Measurements from ENCODE around the gene AMN. TPM values are rescaled to one million over a fixed set of nuclear protein-coding genes. Genes with fewer than 3 reads are reported as not detected.

AMN gene
- total RNA-seq, 1 donor from 2014 or later = 1.8 TPM

- DNase-seq (ENCODE audit: low spot score) = no peak
These were observed 21.0 kb downstream of the AMN start for GRCh38 chr14:102943454-102943853.

DNA sequence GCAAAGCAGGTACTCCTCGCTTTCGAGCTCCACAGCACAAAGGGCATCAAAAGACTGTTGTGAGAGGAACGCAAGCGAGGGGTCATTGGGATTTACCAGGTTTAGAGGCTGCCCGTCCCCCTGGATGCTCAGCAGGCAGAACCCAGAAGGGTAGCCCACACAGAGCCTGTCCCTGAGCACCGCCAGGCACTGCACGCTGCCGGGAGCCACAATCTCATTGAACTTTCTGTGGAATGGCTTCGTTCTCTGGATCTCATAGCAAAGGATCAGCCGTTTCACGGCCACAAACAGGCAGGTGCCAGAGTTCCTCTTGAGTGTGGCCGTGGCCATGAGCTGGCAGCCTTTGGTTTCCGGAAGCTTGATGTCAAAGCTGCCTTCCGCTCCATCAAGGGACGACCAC lies 21.5 kb downstream of the AMN start:
- DNase-seq (ENCODE audit: low spot score) = no peak

DNA sequence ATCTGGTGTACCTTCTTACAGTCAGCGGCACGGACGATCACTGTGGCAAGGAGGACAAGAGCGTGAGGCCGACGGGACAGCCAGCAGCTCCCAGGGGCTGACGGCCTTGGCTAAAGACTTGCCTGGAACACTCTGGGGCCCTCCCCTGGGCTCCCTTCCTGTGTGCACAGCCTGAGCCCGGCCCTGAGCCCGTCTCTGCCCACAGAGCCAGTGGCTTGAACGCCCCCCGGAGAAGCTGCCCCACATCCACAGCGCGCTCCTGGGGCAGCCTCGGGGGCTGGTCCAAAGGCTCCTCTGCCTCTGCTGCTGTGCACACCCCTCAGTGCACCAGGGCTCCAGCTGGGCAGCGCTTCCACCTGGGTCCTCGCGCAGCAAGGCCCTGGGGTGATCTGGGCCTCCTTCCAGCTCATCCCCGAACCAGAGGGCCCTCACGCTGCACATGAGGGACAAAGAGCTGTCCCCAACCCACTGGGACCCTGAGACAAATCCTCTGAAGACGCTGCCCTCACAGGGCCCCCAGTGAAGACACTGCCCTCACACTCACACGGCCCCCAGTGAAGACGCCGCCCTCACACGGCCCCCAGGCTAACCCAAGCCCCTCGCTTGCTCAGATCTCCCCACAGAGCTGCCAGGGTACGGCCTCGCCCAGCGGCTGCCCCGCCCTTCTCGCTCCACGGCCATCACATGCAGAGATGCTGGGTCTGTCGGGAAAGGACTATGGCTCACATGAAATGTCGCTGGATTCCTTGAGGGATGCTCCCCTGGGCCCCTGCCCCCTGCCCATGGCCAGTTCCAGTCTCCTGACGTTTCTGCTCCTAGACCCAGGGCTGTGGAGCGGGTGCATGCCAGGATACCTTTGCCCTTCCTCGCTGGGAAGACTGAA lies 22.2 kb downstream of the AMN start:
- no peak for DNase-seq (ENCODE audit: low spot score)

GRCh38 chr14:102945346-102946130 lies 23.1 kb downstream of the AMN start:
- DNase-seq (ENCODE audit: low spot score) = no peak

GRCh38 chr14:102947321-102948103 lies 25.0 kb downstream of the AMN start:
- DNase-seq (ENCODE audit: low spot score) = no peak

DNA sequence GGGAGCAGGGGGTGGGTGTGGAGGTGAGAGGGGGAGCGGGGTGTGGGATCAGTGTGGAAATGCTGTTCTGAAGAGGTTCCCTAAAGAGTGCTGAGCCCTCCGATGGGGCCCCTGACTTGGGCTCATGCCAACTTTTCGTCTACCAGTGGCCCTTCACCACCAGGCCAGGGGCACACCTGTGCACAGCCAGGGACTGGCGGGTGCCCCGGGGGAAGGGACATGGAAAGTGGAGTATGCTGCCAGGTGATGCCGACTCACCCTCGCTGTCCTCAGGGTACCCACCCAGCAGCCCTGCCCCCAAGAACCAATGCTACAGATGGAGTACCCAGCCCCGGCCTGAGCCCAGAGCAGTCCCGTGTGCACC lies 26.2 kb downstream of the AMN start:
- no peak for DNase-seq (ENCODE audit: low spot score)

DNA sequence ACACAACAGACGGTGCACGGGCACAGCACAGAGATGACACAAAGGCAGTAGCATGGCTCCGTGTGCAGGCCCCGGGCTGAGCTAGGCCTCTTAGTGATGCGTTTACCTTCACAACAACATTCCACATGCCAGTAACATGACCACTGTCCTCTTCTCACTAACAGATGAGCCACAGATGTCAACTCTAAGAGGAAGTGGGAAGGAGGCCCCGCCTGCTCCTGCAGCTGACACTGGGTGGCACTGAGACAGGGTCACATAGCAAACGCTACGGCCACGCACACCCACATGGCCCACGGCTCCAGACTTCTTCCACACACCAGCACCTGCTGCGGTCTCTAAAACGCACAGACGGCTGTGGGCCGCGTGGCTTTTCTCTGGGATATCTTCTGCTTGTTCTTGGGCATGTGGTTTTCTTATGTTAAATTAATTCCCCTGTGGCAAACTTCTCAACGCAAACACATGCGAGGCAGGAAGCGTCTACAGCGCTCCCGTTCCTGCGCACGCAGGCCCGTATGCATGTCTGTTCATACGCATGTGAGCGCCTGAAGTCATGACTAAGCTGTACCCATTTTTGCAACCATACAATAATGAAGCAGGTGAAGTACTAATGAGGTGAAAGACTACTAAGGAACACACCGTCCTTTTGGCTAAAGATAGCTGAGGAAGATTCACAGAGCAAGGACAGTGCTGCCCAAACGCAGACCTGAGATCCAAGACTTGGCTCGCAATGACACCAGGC lies 26.8 kb downstream of the AMN start:
- DNase-seq (ENCODE audit: low spot score) = no peak

- no peak for DNase-seq (ENCODE audit: low spot score)
These were observed 27.5 kb downstream of the AMN start for GRCh38 chr14:102949801-102950451.

DNA sequence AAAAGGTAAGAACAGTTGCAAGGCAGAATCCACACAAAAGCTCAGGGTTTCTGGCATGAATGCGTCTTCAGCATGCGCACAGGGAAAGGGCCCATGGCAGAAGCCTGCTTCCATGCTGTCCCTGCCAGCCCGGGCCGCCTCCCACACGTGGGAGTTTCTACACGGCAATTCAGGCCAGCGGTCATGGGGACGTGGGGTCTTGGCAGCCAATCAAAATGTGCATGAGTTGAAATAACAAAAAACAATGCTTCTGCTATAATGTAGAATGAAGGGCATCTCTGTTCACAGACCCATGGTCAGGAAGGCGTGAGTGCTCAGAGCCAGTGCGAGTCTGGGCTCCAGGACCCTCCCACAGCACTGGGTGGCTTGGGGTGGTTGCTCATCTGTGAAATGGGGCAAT lies 28.6 kb downstream of the AMN start:
- DNase-seq (ENCODE audit: low spot score) = no peak

DNA sequence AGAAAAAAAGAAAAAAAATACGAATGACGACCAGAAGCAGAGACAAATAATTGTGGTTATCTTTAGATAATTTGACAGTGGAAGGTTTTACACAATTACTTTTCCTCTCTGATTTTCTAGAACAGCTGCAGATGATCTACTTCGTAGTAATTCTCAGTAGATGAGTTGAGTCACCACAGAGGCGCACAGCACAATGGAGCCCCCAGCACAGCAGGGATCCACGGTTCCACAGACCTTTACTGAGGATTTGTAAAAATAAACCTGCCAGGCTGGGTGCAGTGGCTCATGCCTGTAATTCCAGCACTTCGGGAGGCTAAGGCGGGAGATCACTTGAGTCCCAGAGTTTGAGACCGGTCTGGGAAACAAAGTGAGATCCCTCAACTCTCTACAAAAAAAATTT lies 29.3 kb downstream of the AMN start:
- DNase-seq (ENCODE audit: low spot score) = no peak

GRCh38 chr14:102952276-102952675 lies 29.8 kb downstream of the AMN start:
- no peak for DNase-seq (ENCODE audit: low spot score)

- DNase-seq (ENCODE audit: low spot score) = no peak
These were observed 30.6 kb downstream of the AMN start for GRCh38 chr14:102953100-102953499.

DNA sequence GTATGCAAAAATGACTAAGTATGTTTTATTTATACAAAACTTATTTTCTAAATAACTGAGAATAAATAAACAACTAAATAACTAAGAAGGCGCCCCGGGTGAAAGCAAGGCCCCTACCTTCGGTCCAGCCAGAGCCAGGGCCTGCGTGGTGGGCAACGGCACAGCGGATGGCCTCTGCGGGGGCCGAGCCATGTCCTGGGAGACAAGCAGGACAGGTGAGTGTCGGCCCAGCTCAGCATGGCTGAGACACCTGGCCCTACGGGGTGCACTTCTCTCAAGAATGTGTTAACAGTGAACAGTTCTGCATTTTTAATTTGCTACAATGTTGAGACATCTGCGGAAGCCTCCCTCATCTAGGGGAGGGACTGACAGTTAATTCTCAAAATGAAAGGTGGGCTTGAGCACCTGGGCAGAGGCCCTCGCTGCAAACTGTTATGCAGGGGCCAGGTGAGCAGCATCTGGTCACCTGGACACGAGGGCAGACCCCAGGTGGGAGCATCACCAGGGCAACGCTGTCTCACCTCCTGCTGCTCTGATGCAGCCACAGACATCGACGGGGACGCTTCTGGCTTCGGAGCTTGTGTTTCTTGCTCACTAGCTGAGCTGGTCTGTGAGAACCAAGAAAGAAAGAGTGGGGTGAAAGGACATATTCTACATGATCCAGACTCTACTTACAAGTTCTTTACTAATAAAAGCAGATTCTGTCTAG lies 31.8 kb downstream of the AMN start:
- no peak for DNase-seq (ENCODE audit: low spot score)

DNA sequence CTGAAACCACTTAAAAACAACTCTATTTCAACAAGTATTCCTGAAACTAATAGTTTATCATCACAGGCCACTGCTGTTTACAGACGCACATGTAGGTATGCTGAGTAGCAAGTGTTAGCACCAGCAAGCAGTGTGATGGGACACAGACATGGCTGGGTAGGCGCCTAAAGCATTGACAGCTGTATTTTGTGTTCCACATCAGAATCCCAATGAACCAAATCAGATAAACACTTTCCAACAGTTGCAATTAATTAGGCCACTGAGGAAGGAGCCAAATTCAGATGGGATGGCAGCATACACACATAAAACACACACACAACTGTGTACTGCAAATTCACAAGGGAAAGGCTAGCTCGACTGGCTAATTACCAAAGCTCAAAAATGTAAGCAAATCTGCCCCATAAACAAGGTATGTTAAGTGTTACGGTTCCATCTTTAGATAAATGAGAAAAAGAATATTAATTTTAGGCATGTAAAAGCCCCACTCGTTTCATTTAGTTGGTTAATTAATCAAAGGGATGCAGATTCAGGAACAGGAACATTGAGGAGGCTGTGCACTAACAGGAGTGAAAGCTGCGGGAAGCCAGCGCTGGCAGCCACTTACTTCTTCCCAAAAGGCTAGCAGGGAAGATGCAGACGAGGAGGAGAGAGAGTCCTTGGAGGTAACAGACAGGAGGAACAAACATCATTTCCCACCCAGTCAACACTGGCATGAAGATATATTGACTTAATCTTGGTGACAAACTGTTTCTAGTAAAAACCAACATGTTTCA lies 33.4 kb downstream of the AMN start:
- DNase-seq (ENCODE audit: low spot score) = no peak

GRCh38 chr14:102957222-102957621 lies 34.8 kb downstream of the AMN start:
- no peak for DNase-seq (ENCODE audit: low spot score)

GRCh38 chr14:102958461-102958860 lies 36.0 kb downstream of the AMN start:
- DNase-seq (ENCODE audit: low spot score) = no peak

DNA sequence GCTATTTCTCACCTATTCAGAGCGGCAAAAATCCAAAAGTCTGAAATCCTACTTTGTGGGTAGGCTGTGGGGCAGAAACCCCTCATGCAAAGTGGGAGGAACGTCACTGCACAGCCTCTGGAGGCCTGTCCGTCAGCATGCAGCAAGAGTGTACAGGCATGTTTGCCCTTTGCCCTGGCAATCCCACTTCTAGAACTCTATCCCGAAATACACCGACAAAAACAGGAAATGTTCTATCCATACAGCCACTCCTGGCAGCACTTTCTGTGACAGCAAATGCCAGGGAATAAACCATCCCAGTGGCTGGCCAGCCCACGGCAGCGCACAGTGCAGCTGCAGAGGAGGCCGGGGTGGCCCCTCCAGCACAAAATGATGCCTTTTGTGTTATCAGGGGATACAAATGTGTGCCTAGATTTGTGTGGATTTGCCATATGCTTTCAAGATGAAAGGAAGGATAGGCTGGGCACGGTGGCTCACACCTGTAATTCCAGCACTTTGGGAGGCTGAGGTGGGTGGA lies 39.7 kb downstream of the AMN start:
- DNase-seq (ENCODE audit: low spot score) = no peak

DNA sequence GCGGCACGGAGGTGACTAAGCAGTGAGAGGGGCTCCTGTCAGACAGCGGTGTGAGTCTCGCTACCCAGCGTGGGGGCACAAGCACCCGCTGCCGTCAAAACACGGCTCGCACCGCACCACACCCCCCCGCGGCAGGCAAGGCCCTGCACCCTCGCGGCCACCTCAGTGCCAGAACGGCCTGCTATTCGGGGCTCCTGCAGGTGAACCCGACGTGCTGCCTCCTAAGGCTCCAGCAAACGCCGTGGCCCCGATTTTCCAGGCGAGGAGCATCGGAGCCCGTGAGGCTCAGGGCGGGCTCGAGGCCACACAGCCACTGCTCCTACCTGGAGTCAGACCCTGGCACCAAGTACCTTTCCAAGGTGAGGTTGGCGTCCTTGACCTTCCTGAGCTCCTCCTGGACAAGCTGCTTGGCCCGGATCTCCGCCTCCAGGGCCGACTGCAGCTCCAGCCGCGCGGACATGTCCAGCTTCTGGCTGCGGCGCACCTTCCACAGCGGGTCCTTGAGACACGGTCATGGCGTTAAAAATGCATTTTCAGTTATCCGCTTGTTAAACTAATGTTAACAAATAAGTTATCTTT lies 41.8 kb downstream of the AMN start:
- DNase-seq (ENCODE audit: low spot score) = no peak

DNA sequence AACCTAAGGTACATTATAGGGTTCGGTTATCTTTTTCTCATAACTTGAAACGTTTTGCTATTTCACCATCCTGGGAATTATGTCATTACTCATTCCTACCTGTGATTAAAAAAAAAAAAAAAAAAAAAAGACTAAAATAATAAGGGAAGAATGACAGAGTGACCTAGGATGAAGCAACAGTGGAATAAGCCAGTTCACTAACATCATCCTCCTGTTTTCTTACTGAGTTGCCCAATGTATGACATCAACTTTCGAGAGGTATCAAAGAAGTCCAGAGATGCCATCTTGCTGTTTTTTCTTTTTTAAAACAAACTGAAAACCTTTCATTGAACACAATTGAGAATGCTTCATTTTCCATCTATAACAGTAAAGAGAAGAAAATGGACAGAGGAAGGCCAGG lies 42.8 kb downstream of the AMN start:
- no peak for DNase-seq (ENCODE audit: low spot score)
